Inferior parietal cortex (tissue), 1 donor: Measurements from ENCODE around the gene ASPSCR1.

Experiments used
- DNase-seq: peaks from one replicate; pipeline ENCODE4 v3.0.0-alpha.2; 2016; ENCODE audit errors: extremely low spot score

ASPSCR1 gene

GRCh38 chr17:81999587-81999975 lies 22.2 kb downstream of the ASPSCR1 start:
- DNase-seq, result no peak

GRCh38 chr17:81999976-82000802 lies 22.8 kb downstream of the ASPSCR1 start:
- DNase-seq, result no peak

GRCh38 chr17:82000803-82001570 lies 23.6 kb downstream of the ASPSCR1 start:
- DNase-seq, result no peak

GRCh38 chr17:82001571-82002056 lies 24.2 kb downstream of the ASPSCR1 start:
- DNase-seq, result no peak

GRCh38 chr17:82003411-82004381 lies 26.3 kb downstream of the ASPSCR1 start:
- DNase-seq, result no peak

GRCh38 chr17:82004517-82005455 lies 27.4 kb downstream of the ASPSCR1 start:
- no peak for DNase-seq

GRCh38 chr17:82005701-82006348 lies 28.4 kb downstream of the ASPSCR1 start:
- DNase-seq, result no peak

GRCh38 chr17:82006468-82007227 lies 29.2 kb downstream of the ASPSCR1 start:
- no peak for DNase-seq

- DNase-seq, result no peak
These were observed 29.7 kb downstream of the ASPSCR1 start for GRCh38 chr17:82007228-82007494.

GRCh38 chr17:82007495-82008257 lies 30.2 kb downstream of the ASPSCR1 start:
- DNase-seq, result no peak

- no peak for DNase-seq
These were observed 31.0 kb downstream of the ASPSCR1 start for GRCh38 chr17:82008258-82008940.

GRCh38 chr17:82008941-82009405 lies 31.5 kb downstream of the ASPSCR1 start:
- no peak for DNase-seq

- no peak for DNase-seq
These were observed 32.0 kb downstream of the ASPSCR1 start for GRCh38 chr17:82009413-82009812.

- DNase-seq, result no peak
These were observed 33.4 kb downstream of the ASPSCR1 start for GRCh38 chr17:82010575-82011525.

- no peak for DNase-seq
These were observed 34.3 kb downstream of the ASPSCR1 start for GRCh38 chr17:82011617-82012187.

GRCh38 chr17:82012261-82012639 lies 34.8 kb downstream of the ASPSCR1 start:
- DNase-seq, result no peak
